Germinal center (tissue), 1 donor: ENCODE measurements around the gene POLR1A.

Source experiments
- DNase-seq: peaks from one replicate; pipeline ENCODE4 v3.0.0; 2012; ENCODE audit warnings: mixed read lengths, low spot score

The POLR1A gene

DNA sequence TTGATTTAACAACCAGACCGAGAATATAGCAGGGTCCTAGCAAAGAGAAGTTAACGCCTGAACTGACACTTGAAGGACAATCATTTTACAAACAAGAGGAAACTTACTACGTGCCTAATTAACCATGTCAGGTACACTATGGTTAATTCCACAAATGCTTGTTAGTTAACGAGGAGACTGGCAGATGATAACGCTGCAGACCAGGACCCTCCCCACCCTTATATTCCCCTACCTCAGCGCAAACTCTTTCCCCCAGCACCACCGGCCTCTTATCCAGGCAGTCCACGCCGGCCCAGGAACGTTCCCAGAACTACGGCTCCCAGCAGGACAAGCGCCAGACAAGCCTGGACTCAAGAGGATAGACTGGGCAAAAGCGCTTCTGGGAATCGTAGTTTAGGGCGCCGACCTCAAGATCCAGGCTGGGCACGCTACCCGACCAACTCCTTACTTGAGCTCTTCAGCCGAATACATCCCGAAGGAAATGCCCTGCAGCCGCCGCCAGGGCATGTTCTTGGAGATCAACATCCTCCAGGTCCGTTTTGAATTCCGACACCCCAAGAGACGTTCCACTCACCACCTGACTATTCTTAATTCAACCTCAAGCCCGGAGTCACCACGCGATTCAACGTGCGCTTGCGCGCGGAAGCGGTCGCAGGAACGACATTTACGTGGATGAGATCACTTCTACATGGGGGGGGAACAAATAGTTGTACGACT is at the start of gene POLR1A:
TSS of gene POLR1A (minus strand) at position 635 of the 717 bp plus-strand sequence. CDS start at position 525, 110 bp downstream.
- DNase-seq, result peak; percentile 74

DNA sequence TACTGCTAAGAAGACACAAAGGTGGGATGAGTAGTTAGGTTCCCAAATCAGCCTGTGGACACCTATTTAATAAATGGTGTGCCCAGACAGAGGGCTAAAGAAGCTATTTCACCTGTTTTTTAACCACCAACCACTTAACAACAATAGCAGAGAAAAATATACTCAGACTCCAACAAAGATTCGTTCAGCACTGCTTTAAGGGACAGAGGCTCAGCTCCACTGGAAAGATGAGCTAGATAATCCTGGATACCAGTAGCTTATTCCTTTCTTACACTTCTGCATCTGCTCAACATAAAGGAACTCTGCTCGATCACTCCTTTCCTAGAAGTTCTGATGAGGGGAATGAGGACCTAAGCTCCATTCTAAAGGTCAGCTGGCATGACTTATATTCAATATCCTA is 44.8 kb upstream of the POLR1A start:
- no peak for DNase-seq

DNA sequence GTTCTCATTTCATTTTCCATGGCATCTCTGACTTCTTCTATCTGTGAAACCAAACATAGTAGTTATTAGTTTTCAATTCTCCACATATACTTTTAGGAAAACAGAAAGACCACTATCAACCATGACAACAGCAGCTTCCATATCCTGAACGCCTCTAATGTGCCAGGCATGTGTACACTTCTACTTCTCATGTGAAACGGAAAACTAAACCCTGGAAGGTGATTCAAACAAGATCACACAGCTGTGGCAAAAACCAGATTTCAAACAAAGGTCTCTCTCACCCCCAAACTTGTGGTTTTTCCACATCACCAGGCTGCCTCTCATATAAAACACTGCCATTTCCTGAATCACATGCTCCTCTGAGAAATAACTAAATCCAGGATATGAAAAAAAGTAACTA is 42.1 kb upstream of the POLR1A start:
- no peak for DNase-seq

DNA sequence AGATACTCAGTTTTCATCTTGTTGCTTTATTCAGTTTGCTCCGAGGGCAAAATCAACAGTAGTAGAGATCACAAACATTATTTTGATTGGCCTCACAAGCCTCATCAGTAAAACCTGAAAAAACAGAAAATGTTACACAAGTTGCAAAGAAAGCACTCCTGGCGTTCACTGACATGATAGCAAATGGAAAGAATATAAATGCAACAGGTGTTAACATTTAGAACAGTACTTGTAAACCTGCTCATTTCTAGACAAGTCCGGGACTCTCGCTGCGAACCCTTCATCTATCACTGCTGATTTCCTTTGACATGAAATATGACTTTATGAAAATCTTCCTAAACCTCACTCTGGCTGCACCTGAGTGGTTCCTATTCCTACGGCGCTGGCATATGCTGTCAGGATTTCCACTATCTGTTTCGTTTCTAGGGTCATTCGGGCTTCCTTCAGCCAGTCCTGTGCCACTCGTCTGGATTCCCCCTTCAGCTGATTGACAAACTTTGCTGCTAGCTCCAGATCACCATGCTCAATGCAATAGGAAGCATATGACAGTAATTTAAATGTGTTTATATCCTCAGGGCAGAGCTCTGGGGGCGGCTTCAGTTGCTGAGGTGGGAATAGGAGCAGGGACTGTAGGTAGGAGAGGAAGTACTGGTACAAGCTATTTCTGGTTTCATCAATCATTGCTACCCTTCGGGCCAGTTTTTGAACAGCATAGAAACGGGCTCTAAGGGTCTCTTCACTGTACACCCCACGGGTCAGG is 38.4 kb upstream of the POLR1A start:
- no peak for DNase-seq

DNA sequence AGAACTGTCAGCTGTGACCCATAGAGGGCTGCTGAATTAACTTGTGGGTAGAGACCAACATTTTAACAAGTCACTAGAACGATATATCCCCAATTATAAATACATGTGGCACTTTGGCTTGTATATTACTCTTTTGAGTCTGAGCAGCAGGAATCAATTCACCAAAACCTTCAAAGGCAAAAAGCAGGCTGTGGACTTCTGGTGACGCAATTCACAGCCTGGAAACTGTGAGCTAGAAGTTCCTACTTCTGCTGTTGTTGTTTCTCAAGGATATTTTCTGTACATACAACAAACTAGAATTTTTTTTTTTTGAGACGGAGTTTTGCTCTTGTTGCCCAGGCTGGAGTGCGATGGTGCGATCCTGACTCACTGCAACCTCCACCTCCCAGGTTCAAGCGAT is 37.6 kb upstream of the POLR1A start:
- DNase-seq, result no peak

DNA sequence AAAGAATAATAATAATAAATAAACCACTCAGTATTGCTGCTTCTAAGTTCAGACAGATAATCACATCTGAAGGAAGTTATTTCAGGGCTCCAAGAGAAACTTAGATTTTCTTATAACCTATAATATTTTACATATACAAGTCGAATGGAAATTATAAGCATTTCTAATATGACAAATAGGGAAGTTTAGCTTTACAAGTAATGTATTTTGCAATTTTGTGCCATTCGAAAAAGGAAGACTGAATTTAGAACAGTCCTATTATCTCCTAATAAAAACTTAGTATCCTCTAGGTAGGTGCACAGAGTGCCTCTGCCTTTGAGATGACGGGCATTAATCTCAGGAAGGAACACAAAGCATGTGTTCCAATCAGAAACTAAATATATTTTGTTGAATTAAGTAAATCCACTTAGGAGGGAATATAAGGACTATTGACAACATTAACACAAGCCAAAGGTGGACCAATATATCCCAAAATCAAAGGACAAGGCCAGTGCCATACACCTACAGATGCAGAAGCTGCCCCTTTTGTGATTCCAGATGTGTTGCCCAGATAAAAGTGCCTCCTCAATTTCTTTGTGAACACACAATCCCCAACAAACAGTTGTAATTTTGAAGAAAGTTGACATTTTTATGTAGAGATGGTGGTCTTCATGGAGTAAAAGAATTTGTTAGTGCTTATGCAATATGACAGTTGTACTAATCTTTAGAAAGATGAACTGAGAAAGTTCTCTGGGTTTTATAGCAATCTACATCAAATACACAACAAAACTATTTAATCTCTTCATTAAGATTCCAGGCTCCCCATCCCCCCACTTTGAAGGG is 37.0 kb upstream of the POLR1A start:
- no peak for DNase-seq

DNA sequence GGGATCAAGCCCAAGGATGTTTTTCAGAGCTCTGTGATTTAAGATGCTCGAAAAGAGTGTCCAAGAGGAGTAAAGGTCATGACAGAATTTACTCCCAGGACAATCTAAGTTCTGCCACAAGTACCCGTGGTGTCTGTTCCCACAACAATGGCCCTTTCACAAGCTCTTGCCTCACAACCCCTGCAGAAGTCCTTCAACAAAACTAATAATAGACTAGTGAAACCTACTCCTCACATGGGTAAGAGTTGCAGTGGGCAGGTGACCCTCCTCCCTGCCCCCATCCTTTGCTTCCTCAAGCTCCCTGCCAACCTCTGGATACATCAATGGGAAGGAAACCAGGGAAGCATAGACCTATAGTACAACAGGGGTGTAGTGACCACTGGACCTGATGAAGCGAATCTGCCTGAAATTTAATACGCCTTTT is 35.3 kb upstream of the POLR1A start:
- DNase-seq, result no peak

DNA sequence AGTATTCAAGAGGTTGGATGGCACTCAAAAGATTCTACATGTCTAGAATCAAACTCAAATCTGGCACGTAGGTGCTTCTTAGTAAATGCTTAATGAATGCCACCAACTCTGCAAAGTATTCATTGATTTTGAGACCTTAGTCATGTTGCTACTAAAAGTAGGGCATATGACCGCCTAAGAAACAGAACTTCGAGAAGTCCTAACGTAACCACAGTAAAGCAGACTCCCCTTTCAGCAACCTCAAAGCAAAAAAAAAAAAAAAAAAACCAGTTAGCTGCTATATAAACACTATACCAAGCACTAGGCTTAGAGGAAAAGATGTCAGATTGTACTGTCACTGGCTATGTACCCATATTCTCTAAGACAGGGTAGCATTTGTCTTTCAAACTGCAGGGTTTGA is 34.3 kb upstream of the POLR1A start:
- no peak for DNase-seq

DNA sequence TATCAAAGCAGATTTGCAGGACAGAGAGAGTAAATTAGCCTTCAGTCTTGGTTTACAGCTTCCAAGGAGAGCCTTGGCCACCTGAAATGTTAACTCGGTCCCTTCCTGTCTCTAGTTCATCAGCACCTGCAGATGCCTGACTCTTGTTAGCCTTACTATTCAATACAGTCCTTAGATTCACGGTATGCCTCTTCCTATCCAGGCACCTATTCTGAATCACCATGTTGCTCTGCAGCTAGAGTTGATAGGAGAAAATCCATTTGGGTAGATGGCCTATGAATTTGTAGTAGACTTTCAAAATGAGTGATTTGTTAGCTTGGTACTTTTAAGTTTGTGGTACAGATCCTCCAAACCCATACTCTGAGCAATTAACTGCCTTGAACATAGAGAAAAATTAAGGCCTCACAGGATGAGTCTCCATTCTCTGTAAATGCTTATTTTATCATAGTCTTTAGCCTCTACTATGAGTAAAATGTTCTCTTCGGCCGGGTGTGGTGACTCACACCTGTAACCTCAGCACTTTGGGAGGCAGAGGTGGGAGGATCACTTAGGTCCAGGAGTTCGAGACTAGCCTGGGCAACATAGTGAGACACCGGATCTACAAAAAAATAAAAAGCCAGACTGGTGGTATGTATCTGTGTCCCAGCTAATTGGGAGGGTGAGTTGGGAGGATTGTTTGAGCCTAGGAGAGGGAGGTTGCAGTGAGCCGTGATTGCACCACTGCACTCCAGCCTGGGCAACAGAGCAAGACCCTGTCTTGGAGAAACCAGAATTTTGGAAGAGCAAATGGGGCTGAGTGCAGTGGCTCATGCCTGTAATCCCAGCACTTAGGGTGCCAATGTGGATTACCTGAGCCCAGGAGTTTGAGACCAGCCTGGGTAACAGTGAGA is 33.3 kb upstream of the POLR1A start:
- no peak for DNase-seq

DNA sequence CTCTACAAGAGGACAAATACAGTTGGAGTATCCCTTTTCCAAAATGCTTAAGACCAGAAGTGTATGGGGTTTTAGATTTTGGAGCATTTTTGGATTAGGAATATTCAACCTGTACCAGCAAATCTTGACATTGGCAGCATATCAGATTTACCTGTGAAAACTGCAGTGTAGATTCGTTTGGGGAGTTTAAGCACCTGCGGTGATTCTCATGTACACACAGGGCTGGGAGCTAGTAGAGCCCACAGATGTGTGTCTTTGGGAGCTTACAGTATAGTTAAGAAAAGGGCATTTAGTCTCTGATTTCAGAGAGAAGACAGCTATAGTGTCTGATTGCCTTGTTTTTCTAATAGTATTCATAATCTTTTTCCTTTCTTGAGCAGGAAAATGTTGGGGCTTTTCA is 30.5 kb upstream of the POLR1A start:
- DNase-seq, result no peak

DNA sequence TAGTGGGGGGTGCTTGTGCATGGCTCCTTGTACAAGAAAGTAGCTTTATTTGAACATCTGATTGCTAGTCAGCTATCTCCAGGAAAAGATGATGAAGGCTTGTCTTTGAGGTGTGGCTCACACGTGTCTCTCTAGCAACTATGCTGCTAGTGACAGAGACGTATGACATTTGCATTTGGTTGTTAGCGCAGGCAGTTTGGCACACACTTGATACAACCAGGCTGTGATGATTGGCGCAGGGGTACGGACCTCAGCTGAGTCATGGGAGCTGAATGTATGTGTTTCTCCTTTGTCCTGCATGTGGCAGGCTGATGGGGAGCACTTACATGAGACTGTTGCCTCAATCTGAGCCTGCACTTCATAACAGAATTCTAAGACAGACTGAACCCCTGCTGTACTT is 30.0 kb upstream of the POLR1A start:
- no peak for DNase-seq

DNA sequence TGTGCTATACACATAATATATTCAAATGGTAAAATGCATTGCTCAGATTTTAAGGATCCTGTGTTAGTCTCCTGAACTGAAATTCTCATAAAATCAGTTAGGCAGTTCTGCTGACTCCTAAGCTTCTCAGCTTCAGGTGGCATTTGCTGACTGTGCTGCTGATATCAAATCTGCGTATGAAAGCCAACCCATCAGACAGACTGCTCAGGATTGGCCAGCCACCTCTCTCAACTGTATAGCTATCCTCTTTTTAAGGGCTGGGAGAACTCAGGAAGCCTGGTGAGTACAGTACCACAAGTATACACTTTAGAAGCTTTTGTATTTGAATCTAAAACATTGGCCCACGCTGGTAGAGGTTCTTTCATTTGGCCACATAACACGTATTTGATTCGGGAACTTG is 29.0 kb upstream of the POLR1A start:
- DNase-seq, result no peak

DNA sequence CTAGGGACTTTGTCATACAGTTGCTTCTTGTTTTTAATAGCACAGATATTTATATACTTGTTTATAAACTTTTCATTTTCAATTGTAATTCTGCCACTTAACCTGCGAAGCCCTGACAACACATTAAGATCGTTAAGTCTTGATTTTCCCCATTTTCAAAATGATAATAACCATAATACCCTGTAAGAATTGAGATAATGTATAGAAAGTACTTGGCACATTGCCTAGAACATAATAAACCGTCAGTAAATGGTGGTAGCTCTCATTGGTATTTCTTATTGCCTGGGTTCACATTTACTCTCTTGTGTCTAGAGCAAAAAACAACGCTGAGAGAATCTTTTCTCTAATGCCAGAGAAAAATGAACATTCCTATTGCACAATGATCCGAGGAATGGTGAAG is 19.0 kb upstream of the POLR1A start:
- DNase-seq, result no peak

DNA sequence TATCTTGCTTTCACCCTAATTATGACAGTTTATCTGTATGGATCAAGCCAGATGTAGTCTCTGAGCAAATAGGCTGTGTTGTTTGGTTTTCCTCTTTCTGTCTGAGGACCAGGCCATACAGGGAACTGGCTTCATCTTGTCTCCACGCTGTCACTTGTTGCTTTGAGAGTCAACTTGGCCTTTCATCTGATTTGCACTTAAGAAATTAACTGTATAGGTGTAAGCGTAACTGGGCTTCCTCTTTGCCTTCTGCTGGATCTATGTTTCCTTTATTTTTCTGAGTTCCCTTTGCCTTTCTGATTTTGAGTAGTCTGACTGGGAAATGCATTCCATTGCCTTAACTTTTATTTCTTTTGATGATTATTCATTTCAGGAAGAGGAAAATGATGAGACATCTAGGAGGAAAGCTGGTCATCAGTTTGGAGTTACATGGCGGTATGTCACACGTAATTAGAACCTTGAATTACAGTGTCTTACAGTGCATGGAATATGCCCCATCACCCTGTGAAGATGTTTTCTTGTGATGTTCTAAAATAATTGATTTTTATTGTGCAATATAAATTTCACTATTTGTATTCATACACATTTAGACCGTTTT is 17.7 kb upstream of the POLR1A start:
- DNase-seq, result no peak

DNA sequence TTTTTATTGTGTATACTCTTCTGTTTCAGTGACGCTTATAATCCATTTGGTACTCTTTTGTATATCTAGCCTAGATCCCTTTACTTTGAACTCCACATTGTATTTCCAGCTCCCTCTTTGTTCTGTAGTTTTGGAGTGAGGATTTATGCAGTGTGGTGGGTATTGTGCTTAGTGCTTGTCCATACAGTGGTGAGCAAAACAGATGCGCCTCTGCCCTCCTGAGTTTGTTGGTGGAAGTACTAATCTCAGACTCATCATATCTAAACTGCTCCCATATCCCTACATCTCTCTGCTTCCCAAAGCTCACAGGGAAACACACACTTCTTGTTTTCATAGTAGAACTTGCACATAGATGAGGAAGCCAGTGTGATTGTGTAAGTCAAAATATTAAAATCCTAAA is 12.4 kb upstream of the POLR1A start:
- no peak for DNase-seq

DNA sequence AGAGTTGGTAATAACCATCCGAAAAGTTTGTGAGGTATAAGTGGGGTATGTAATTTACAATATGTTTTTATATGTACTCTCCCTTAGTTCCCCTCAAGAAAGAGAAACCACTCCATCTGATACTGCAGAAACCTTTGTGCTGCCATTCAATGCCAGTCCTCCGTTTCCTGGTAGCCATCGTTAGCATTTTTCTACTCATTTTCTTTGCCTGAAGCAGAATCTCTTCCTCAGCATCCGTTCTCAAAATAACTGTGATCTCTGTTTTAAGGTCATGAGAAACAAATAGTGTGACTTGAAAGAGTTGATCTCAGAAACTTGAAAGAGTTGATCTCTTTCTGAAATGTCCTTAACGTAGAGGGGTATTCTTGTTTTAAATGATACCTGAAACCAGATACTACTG is 1.3 kb upstream of the POLR1A start:
- no peak for DNase-seq

DNA sequence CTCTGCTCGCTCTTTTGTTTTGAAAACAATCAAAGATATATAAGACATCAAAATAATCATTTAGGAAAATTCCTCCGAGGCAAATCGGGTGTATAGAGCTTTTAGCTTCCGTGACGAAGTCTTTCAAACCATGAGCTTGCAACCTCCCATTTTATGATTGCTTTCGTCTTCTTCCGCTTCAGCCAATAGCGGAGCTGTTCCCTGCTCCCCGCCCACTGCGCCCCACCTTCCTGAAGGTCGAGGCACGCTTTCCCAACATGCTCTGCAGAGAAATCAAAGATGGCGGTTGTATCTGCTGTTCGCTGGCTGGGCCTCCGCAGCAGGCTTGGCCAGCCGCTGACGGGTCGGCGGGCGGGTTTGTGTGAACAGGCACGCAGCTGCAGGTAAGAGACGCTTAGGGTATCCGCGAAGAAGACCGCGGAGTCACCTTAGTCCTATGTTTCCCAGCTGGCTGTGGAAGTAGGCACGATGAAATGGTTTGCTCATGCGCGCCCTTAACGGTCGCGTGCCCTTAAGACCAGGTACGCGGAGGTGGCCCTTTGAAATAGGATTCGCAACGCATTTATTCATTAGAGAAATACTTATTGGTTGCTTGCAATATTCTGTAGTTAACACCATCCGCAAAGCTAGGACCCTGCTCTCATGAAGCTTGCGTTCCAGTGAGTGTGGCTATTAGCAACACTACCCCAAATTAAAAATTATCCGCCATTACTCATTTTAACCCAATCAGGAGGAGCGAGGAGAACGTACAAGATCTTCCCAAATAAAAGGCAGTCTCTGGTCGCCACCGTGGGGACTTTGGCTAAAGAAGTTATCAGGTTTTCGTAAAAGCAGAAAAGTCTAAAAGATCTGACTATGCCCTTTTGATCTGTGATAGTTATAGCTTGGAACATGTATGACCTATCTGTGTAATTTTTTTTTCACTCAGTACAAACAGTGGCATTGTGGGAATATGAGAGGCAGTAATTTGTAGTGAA is 571 bp upstream of the POLR1A start, which contains the start of gene PTCD3:
TSS of gene PTCD3 (plus strand) at position 267 of the 977 bp plus-strand sequence. CDS start at position 280, 13 bp downstream.
- DNase-seq, result peak; percentile 92

DNA sequence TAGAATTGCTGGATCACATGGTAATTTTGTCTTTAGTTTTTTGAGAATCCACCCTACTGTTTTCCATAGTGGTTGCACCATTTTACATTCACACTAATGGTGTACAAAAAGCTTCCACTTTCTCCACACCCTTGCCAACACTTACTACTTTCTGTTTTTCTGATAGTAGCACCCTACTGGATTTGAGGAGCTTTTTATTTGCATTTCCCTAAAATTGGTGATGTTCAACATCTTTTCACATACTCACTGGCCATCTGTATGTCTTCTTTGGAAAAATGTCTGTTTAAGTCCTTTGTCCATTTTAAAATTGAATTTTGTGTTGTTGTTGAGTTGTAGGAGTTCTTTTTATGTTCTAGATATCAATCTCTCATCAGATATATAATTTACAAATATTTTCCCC is 3.5 kb downstream of the POLR1A start:
- no peak for DNase-seq

DNA sequence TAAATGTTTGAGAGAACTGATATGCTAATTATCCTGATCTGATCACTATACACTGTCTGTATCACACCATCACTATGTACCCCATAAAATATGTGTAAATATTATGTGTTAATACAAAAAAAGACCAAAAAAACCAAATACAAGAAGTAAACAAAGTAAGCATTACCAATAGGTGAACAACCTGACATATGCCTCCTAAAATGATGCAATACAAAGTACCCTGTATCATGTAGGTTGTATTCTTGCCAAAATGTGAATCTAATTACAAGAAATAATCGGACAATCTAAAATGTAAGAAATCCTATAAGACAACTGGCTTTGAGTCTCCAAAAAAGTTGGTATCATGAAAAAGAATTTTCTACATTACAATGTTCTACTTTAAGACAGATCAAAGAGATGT is 7.8 kb downstream of the POLR1A start:
- no peak for DNase-seq
